ENCODE results near the gene COX5B.
"Not testable (repeated sequence)": the region's sequence is repeated elsewhere in the genome, so short reads cannot be mapped to it uniquely, and the experiment has no call there.

Gene COX5B

GRCh38 chr2:97676620-97677019 lies 30.8 kb downstream of the COX5B start:
- H3K9me3 ChIP-seq (replicated peaks; ENCODE audit: insufficient read depth, low read length): no peaks in the 10 kb centered on the region
- no peak overlapping the region for H3K4me2 ChIP-seq (ENCODE audit: low read depth, low read length)
- H3K4me3 ChIP-seq (ENCODE audit: low read length): no peak overlapping the region
- no peaks in the 10 kb centered on the region for H3K27me3 ChIP-seq (replicated peaks; ENCODE audit: insufficient read depth, low read length)
- no peak overlapping the region for H2AFZ ChIP-seq (ENCODE audit: low read length)
- no peaks in the 10 kb centered on the region; the same call in 1 of the 2 replicates for H3K36me3 ChIP-seq (replicated peaks; ENCODE audit: insufficient read depth, low read length)
- no peaks in the 10 kb centered on the region for H4K20me1 ChIP-seq (ENCODE audit: insufficient read depth, low read length)
- no peaks in the 10 kb centered on the region for H3K9me2 ChIP-seq (replicated peaks; ENCODE audit: insufficient read depth, low read length)
- H3K79me2 ChIP-seq (ENCODE audit: low read length): no peaks in the 10 kb centered on the region
- H3K4me1 ChIP-seq (ENCODE audit: low read length): no peaks in the 10 kb centered on the region
- H3K9ac ChIP-seq (ENCODE audit: low read length): no peak overlapping the region
- H3K27ac ChIP-seq (ENCODE audit: low read length): no peak overlapping the region
- no peak for DNase-seq
- no peak for TF ChIP-seq CTCF (IDR thresholded peaks at IDR 0.05; ENCODE audit: low read length)
- no peak for TF ChIP-seq EZH2phosphoT487 (IDR thresholded peaks at IDR 0.05; ENCODE audit: low read length)
- TF ChIP-seq EZH2 (optimal IDR thresholded peaks at IDR 0.05; ENCODE audit: low read depth, low read length): no peak
- no peaks in the 10 kb centered on the region for H3F3A ChIP-seq (ENCODE audit: insufficient read depth, low read length)

- Histone ChIP-seq H3K27ac (ENCODE audit: low read length) (no peak overlapping the region), H3K79me2 (ENCODE audit: low read length) (no peaks in the 10 kb centered on the region), H3F3A (ENCODE audit: insufficient read depth, low read length) (no peaks in the 10 kb centered on the region), H3K4me1 (ENCODE audit: low read length) (no peaks in the 10 kb centered on the region), H4K20me1 (ENCODE audit: insufficient read depth, low read length) (no peaks in the 10 kb centered on the region), H2AFZ (ENCODE audit: low read length) (no peak overlapping the region), H3K36me3 (replicated peaks; ENCODE audit: insufficient read depth, low read length) (no peaks in the 10 kb centered on the region; the same call in 1 of the 2 replicates), H3K9me3 (replicated peaks; ENCODE audit: insufficient read depth, low read length) (no peaks in the 10 kb centered on the region), H3K27me3 (replicated peaks; ENCODE audit: insufficient read depth, low read length) (no peaks in the 10 kb centered on the region), H3K4me2 (ENCODE audit: low read depth, low read length) (no peak overlapping the region), H3K9ac (ENCODE audit: low read length) (no peak overlapping the region), H3K4me3 (ENCODE audit: low read length) (no peak overlapping the region), H3K9me2 (replicated peaks; ENCODE audit: insufficient read depth, low read length) (no peaks in the 10 kb centered on the region)
- no peak for DNase-seq
- TF ChIP-seq CTCF (IDR thresholded peaks at IDR 0.05; ENCODE audit: low read length): no peak
- no peak for TF ChIP-seq EZH2 (optimal IDR thresholded peaks at IDR 0.05; ENCODE audit: low read depth, low read length)
- no peak for TF ChIP-seq EZH2phosphoT487 (IDR thresholded peaks at IDR 0.05; ENCODE audit: low read length)
These were observed 31.6 kb downstream of the COX5B start for GRCh38 chr2:97677480-97677879.

- Histone ChIP-seq H3K9me3 (replicated peaks; ENCODE audit: insufficient read depth, low read length) (no peaks in the 10 kb centered on the region), H3K79me2 (ENCODE audit: low read length) (no peaks in the 10 kb centered on the region), H3K27me3 (replicated peaks; ENCODE audit: insufficient read depth, low read length) (no peaks in the 10 kb centered on the region), H3F3A (ENCODE audit: insufficient read depth, low read length) (no peaks in the 10 kb centered on the region), H3K36me3 (replicated peaks; ENCODE audit: insufficient read depth, low read length) (no peaks in the 10 kb centered on the region; the same call in 1 of the 2 replicates), H3K4me3 (ENCODE audit: low read length) (no peak overlapping the region), H4K20me1 (ENCODE audit: insufficient read depth, low read length) (no peaks in the 10 kb centered on the region), H2AFZ (ENCODE audit: low read length) (no peak overlapping the region), H3K4me2 (ENCODE audit: low read depth, low read length) (no peak overlapping the region), H3K9me2 (replicated peaks; ENCODE audit: insufficient read depth, low read length) (no peaks in the 10 kb centered on the region), H3K27ac (ENCODE audit: low read length) (no peak overlapping the region), H3K4me1 (ENCODE audit: low read length) (no peaks in the 10 kb centered on the region), H3K9ac (ENCODE audit: low read length) (no peak overlapping the region)
- DNase-seq: no peak
- TF ChIP-seq EZH2 (optimal IDR thresholded peaks at IDR 0.05; ENCODE audit: low read depth, low read length) (no peak), CTCF (IDR thresholded peaks at IDR 0.05; ENCODE audit: low read length) (no peak), EZH2phosphoT487 (IDR thresholded peaks at IDR 0.05; ENCODE audit: low read length) (no peak)
These were observed 32.4 kb downstream of the COX5B start for GRCh38 chr2:97678298-97678697.

GRCh38 chr2:97687235-97687634 lies 41.4 kb downstream of the COX5B start:
- not testable (repeated sequence) for H3K79me2 ChIP-seq (ENCODE audit: low read length); H3K27me3 ChIP-seq (replicated peaks; ENCODE audit: insufficient read depth, low read length); H4K20me1 ChIP-seq (ENCODE audit: insufficient read depth, low read length); DNase-seq; H3K4me2 ChIP-seq (ENCODE audit: low read depth, low read length); H2AFZ ChIP-seq (ENCODE audit: low read length); H3K9me2 ChIP-seq (replicated peaks; ENCODE audit: insufficient read depth, low read length); H3K27ac ChIP-seq (ENCODE audit: low read length); H3K9ac ChIP-seq (ENCODE audit: low read length); H3K4me1 ChIP-seq (ENCODE audit: low read length); H3K9me3 ChIP-seq (replicated peaks; ENCODE audit: insufficient read depth, low read length); H3F3A ChIP-seq (ENCODE audit: insufficient read depth, low read length); H3K36me3 ChIP-seq (replicated peaks; ENCODE audit: insufficient read depth, low read length); H3K4me3 ChIP-seq (ENCODE audit: low read length)

Measured in MM.1S (cell line).